NOMO-1 treated with DMSO at 0.1 percent for 48 hours (cell line): ENCODE results near the gene RAI1.
A peak's percentile ranks its signal among the peaks of the same experiment; 100 is the strongest.
"Not testable (repeated sequence)": the region's sequence is repeated elsewhere in the genome, so short reads cannot be mapped to it uniquely, and the experiment has no call there.

Experiments
- DNase-seq: peaks from one replicate; lab custom pipeline; 2025; ENCODE audit not compliant: unreplicated experiment; lab: John Stamatoyannopoulos, UW

The RAI1 gene, protein sequence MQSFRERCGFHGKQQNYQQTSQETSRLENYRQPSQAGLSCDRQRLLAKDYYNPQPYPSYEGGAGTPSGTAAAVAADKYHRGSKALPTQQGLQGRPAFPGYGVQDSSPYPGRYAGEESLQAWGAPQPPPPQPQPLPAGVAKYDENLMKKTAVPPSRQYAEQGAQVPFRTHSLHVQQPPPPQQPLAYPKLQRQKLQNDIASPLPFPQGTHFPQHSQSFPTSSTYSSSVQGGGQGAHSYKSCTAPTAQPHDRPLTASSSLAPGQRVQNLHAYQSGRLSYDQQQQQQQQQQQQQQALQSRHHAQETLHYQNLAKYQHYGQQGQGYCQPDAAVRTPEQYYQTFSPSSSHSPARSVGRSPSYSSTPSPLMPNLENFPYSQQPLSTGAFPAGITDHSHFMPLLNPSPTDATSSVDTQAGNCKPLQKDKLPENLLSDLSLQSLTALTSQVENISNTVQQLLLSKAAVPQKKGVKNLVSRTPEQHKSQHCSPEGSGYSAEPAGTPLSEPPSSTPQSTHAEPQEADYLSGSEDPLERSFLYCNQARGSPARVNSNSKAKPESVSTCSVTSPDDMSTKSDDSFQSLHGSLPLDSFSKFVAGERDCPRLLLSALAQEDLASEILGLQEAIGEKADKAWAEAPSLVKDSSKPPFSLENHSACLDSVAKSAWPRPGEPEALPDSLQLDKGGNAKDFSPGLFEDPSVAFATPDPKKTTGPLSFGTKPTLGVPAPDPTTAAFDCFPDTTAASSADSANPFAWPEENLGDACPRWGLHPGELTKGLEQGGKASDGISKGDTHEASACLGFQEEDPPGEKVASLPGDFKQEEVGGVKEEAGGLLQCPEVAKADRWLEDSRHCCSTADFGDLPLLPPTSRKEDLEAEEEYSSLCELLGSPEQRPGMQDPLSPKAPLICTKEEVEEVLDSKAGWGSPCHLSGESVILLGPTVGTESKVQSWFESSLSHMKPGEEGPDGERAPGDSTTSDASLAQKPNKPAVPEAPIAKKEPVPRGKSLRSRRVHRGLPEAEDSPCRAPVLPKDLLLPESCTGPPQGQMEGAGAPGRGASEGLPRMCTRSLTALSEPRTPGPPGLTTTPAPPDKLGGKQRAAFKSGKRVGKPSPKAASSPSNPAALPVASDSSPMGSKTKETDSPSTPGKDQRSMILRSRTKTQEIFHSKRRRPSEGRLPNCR (N-terminal part only)

DNA sequence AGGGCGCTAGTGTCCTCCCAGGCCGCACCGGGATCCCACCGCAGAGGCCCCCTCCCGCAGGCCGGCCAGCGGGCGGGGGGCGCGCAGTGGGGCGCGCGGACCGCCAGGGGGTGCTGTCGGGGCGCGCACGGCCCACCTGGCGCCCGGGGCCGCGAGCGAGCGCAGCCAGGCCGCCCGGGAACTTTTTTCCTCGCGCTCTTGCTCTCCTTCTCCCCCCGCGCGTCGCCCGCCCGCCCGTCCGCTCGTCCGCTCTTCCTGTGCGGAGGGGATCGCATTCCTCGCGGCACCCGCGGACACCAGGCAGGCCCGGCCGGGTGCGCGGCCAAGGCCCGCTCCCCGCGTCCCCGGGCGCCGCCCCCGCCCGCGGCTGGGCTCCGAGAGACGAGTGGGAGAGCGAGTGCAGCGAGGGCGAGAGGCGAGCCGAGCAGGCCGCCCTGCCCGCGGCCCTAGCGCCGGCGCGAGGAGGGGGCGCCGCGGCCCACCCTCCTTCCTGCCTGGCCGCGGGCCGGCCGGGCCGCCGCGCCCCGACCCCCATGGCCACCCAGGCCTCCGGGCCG lies at the start of gene RAI1:
Gene RAI1, plus strand, starts transcription at position 272 of the 557 bp plus-strand sequence. CDS start 111,491 bp downstream, outside the sequence.
- peak; percentile 62 for DNase-seq

DNA sequence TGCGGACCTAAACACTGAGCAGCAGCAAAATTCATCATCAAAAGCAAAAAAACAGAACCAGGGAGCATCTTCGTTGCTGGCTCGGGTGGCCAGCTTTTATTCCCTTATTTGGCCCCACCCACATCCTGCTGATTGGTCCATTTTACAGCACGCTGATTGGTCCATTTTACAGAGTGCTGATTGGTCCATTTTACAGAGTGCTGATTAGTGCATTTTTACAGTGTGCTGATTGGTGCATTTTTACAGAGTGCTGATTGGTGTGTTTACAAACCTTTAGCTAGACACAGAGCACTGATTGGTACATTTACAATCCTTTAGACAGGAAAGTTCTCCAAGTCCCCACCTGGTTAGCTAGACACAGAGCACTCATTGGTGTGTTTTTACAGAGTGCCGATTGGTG lies 48.6 kb upstream of the RAI1 start:
- peak; percentile 12 for DNase-seq

DNA sequence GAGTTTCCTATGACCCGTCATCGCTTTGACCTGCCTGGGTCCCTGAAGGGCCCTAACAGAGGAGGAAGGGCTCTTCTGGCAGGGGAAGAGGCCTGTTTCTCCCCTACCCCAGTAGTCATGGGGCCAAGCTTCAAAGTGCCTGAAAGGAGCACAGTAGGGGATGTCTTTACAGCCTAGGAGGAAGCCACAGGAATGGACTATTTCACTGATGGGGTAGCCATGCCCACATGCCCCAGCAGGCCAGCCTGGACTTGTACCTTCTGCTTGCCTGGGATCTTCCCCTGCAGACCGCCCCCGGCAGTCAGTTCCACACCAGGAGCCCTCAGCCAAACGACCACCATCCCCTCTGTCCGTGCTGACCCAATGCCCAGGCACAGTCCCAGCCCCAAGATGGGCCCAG lies 47.9 kb upstream of the RAI1 start:
- DNase-seq, result no peak

DNA sequence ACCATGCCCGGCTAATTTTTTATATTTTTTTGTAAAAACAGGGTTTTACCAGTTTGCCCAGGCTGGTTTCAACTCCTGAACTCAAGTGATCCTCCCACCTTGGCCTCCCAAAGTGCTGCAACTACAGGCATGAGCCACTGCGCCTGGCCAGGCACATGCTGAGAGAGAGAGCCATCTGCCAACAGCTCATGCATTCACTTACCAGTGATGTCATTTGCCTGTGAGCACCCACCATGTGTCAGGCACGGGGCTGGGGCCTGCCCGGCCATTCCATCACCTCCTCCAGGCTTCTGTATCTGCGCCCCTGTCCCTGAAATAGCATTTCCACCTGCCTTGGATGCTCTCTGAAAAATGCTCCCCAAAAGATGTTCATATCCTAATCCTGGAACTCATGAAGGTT lies 46.1 kb upstream of the RAI1 start:
- DNase-seq, result no peak

DNA sequence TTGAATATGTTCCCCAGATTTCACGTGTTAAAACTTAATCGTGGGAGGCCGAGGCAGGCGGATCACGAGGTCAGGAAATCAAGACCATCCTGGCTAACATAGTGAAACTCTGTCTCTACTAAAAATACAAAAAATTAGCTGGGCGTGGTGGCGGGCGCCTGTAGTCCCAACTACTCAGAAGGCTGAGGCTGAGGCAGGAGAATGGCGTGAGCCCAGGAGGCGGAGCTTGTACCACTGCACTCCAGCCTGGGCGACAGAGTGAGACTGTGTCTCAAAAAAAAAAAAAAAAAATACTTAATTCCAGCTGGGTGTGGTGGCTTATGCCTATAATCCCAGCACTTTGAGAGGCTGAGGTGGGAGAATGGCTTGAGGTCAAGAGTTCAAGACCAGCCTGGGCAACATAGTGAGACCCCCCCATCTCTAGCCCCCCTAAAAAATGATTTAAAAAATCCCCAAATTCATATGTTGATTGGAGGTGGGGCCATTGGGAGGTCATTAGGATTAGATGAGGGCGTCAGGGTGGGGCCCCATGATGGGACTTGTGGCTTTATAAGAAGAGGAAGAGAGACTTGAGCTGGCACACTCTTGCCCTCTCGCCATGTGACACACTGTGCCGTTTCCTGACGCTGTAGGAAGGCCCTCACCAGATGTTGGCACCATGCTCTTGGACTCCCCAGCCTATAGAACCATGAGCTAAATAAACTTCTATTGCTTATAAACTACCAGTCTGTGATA lies 45.6 kb upstream of the RAI1 start:
- peak; percentile 21 for DNase-seq

DNA sequence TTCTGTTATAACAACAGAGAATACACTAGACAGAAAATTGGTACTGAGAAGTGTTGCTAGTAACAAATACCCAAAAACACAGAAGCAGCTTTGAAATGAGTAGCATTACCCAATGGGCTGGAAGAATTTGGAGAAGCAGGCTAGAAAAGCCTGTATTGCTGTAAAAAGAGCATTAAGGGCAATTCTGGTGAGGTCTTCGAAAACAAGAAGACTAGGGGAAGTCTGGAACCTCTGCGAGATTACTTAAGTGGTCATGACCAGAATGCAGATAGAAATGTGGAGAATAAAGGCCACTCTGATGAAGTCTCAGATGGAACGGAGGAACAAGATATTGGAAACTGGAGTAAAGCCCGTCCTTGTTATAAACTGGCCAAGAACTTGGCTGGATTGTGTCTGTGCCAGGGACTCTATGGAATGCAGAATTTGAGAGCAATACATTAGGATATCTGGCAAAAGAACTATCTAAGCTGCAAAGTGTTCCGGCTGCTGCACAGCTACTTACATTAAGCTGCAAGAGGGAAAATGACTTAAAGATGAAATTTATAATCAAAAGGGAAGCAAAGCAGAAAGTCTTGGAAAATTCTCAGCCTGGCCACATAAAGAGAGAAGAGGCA lies 44.9 kb upstream of the RAI1 start:
- DNase-seq, result no peak

DNA sequence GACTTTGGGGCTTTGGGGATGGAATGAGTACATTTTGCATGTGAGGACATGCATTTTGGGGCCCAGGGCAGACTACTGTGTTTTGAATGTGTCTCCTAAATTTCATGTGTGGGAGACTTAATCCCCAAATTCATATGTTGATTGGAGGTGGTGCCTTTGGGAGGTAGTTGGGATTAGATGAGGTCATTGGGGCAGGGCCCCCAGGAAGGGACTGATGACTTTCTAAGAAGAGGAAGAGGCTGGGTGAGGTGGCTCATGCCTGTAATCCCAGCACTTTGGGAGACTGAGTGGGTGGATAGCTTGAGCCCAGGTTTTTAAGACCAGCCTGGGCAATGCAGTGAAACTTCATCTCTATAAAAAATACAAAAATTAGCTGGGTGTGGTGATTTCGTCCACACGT lies 42.8 kb upstream of the RAI1 start:
- DNase-seq, result no peak

DNA sequence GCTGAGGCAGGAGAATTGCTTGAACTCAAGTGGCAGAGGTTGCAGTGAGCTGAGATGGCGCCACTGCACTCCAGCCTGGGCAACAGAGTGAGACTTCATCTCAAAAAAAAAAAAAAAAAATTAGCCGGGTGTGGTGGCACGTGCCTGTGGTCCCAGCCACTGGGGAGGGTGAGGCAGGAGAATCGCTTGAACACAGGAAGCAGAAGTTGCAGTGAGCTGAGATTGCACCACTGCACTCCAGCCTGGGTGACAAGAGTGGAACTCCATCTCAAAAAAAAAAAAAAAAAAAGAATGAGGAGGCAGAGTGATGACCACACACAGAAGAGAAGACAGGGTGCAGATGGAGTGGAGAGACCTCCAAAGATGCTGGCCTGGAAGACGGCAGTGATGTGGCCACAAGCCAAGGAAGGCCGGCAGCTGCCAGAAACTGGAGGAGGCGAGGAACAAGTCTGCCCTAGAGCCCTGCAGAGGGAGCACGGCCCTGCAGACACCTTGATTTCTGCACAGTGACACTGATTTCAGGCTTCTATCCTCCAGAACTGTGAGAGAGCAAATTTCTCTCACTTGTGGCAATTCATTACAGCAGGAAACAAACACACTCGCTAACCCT lies 41.5 kb upstream of the RAI1 start:
- peak; percentile 19 for DNase-seq

DNA sequence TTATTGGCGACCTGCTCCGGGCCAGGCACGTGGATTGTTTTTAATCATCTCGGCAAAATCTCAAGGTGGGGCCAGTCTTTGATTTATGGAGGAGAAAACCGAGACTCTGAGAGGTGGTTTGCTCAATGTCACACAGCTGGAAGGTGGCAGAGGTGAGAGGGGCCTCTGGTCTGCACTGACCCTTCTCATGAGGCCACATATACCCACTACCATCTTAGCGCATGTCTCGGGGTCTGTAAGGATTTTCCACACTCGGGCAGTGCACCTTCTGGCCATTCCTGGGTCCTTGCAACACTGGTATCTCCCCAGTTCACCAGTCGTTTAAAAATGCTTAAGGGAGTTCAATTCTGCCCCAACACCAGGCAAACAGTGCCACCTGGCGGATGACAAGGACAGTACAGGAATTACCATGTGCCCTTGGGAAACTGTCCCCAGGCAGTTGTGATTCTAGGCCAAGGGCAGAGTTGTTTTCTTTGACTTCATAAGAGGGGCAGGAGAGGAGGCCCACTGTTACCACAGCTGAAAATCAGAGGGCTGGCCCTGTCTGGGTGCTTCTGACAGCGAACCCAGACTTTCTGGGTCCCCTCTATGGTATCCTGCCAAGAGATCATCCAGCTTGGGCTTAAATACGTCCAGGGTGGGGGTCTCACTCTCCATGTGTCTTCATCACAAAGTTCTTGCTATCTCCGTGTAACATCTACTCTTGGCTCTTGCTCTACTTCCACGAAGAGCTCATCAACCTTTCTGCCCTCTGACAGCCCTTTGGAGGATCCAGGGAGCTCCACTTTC lies 39.4 kb upstream of the RAI1 start:
- peak; percentile 80 for DNase-seq

DNA sequence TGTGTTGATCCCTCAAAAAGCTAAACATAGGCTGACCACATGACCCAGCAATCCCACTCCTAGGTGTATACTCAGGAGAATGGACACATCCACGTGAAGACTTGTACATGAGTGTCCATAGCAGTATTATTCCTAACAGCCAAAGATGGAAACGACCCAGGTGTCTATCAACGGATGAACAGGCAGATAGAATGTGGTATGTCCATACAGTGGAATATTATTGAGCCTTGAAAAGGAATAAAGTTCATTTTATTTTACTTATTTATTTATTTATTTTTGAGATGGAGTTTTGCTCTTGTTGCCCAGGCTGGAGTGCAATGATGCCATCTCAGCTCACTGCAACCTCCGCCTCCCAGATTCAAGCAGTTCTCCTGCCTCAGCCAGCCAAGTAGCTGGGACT lies 36.1 kb upstream of the RAI1 start:
- not testable (repeated sequence) for DNase-seq

DNA sequence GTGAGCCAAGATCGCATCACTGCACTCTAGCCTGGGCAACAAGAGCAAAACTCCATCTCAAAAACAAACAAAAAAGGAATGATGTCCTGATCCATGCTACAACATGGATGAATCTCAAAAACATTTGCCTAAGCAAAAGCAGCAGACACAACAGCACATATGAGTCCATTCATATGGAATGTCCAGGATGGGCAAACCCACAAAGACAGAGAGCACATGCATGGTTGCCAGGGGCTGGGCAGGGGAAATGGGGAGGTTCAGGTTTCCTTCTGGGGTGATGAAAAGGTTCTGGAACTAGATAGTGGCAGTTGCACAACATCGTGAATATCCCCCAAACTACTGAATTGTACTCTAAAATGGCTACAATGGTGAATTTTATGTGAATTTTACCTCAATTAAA lies 35.3 kb upstream of the RAI1 start:
- no peak for DNase-seq

DNA sequence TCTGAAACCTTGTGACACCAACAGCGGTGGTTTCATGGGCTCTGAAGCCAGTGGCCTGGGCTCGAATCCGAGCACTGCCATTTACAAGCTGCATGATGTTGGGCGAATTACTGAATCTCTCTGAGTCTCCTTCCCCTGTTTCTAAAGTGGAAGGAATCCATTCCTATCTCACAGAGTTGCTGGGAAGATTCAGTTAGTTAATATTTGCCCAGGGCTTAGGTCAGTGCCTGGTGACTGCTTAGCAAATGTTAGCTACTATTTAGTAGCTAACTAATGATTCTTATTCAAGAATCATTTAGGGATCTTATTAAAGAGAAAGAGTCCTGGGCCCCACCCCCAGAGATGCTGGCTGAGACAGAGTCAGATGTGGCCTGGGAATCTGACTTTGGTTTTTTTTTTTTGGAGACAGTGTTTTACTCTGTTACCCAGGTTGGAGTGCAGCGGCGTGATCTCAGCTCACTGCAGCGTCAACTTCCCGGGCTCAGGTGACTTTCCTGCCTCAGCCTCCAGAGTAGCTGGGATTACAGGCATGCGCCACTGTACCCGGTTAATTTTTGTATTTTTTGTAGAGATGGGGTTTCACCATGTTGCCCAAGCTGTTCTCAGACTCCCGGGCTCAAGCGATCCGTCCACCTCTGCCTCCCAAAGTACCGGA lies 33.6 kb upstream of the RAI1 start:
- no peak for DNase-seq

DNA sequence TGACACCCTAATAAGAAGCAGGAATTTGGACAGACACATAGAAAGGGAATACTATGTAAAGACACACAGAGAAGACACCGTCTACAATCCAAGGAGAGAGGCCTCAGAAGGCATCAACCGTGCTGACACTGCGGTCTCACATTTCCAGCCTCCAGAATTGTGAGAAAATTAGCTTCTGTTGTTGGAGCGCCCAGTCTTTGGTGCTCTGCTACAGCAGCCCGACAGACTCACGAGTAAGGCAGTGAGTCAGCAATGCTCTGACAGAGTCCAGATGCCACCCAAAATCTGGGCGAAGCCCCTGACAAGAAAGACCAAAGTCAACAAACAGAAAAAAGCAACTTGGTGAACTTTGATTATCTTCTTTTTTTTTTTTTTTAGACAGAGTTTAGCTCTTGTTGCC lies 32.5 kb upstream of the RAI1 start:
- no peak for DNase-seq

DNA sequence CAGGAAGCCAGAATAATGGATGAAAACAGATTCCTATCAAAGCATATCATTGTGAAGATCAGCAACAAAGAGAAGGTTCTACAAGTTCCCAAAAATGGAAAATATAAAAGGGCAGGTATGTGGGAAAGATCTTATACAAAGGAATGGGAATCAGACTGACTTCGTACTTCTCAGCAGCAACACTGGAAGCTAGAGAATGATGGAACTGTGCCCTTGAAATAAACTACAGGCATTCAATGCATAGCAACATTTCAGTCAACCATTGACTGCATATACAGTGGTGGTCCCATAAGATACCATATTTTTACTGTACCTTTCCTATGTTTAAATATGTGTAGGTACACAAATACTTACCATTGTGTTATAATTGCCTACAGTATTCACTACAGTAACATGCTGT lies 30.3 kb upstream of the RAI1 start:
- DNase-seq, result no peak

DNA sequence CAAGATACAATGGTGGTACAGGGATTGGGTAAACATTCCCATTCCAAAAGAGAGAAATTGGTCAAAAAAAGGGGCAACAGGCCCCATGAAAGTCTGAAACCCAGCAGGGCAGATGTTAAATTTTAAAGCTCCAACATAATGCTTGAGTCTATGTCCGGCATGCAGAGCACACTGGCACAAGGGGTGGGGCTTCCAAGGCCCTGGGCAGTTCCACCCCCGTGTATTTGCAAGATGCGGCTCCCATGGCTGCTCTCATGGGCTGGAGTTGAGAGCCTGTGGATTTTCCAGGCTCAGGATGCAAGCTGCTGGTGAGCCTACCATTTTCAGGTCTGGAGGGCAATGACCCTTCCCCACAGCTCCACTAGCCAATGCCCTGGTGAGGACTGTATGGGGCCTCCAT lies 27.9 kb upstream of the RAI1 start:
- DNase-seq, result no peak

DNA sequence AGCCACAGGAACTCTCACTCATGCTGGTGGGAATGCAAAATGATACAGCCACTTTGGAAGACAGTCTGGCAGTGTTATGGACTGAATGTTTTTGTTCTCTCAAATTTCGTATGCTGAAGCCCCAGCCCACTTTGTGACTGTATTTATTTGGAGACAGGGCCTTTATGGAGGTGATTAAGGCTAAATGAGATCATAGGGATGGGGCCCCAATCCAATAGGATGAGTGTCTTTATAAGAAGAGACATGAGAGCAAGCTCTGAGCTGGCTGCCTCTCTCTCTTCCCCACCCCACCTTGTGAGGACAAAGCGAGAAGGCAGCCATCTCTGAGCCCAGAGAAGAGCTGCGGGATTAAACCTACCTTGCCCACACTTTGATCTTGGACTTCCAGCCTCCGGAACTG lies 21.9 kb upstream of the RAI1 start:
- DNase-seq, result no peak

DNA sequence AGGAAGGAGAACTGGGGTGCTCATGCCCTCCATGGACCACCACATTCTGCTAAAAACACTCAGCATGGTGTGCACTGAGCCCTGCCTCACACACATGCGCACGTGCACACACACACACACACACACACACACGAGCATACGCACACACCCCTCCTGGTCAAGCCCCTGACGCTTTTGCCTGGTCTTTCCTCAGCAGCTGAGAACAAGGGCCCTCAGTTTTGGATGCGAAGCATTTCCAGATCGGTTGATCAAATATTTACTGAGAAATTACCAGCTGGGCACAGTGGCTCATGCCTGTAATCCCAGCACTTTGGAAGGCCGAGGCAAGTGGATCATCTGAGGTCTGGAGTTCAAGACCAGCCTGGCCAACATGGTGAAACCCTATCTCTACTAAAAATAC lies 20.1 kb upstream of the RAI1 start:
- DNase-seq, result no peak

DNA sequence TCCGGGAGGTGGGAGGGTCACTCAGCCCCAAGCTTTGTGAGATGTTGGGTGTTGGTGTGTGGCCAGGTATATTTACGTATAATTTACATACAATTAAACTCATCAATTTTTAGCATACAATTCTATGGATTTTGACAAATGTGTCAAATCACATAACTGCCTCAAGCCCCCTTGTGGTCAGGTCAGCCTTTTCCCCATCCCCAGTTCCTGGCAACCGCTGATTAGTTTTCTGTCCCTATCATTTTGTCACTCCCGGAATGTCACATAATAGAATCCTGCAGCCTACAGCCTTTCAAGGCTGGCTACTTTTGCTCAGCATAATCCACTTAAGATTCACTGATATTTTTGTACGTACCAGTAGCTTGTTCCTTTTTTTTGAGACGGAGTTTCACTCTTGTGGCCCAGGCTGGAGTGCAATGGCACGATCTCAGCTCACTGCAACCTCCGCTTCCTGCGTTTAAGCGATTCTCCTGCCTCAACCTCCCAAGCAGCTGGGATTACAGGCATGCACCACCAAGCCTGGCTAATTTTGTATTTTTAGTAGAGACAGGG lies 19.3 kb upstream of the RAI1 start:
- peak; percentile 62 for DNase-seq
